Loucy (cell line): Measurements from ENCODE around the gene SLC9A8.

Experiments
- CTCF ChIP-seq: fragments of 200-600 bp; sonication (generic); conservative IDR thresholded peaks from 2 replicates; pipeline ENCODE4 v1.5.1; 2014; ENCODE audit warnings: mild to moderate bottlenecking, antibody characterized with exemption, low read length
- EZH2phosphoT487 ChIP-seq: fragments of 200-600 bp; IDR thresholded peaks from 2 replicates; pipeline ENCODE4 v1.6.1; 2018; ENCODE audit warnings: antibody characterized with exemption, mild to moderate bottlenecking, moderate library complexity, borderline replicate concordance

GRCh38 chr20:49852522-49853080 lies 40.0 kb downstream of the SLC9A8 start:
- TF ChIP-seq CTCF (no peak), EZH2phosphoT487 (no peak)
